ENCODE measurements around the gene CLDN9. TPM values are rescaled to one million over a fixed set of nuclear protein-coding genes. Genes with fewer than 3 reads are reported as not detected.

CLDN9 gene
- total and polyA plus RNA-seq, 2 donors (not counting 1 experiment from before 2014, with no cell fraction given): 0.04 TPM; not detected in 1

GRCh38 chr16:2975161-2975795 is 37.4 kb upstream of the CLDN9 start:
- Mint-ChIP-seq H3K4me3 (no peak overlapping the region), H3K27ac (no peak overlapping the region), H3K9me3 (ENCODE audit: insufficient read depth) (no peaks in the 10 kb centered on the region), H3K4me1 (peaks cover 2% of the 10 kb centered on the region), H3K27me3 (peaks cover 4% of the 10 kb centered on the region)
- H3K27ac ChIP-seq (ENCODE audit: low read length in 2 of 2): no peak overlapping the region
- H3K79me2 ChIP-seq (ENCODE audit: control insufficient read depth, insufficient read depth, low read length): peaks cover 6% of the 10 kb centered on the region
- ATAC-seq (ENCODE audit: low read depth) (no peak), DNase-seq (no peak)
- H3K9me3 ChIP-seq (ENCODE audit: control extremely low read depth in 1 of 3, control insufficient read depth in 2 of 3, insufficient read depth in 1 of 3, low read length in 2 of 3): no peaks in the 10 kb centered on the region
- peaks cover 5% of the 10 kb centered on the region for H4K20me1 ChIP-seq (ENCODE audit: control insufficient read depth, insufficient read depth, low read length, poor library complexity, severe bottlenecking)
- no peak overlapping the region for H2AFZ ChIP-seq (ENCODE audit: insufficient read depth, low read depth, low read length, poor library complexity, severe bottlenecking)
- no peak overlapping the region for H3K9ac ChIP-seq (ENCODE audit: low read length)
- H3K4me1 ChIP-seq (ENCODE audit: control insufficient read depth in 2 of 2, insufficient read depth in 2 of 2, low read length in 2 of 2): peaks cover 9 to 10% of the 10 kb centered on the region in 2 donors
- no peak overlapping the region for H3K4me2 ChIP-seq (replicated peaks; ENCODE audit: low read depth, low read length, poor library complexity, severe bottlenecking)
- TF ChIP-seq EZH2 (IDR thresholded peaks at IDR 0.05; ENCODE audit: borderline replicate concordance, insufficient read depth, low read depth, low read length, poor library complexity, severe bottlenecking): no peak
- ChIA-PET CTCF (interaction anchor here (0.9 kb wide), 1 partner anchor 10 kb away, joined by 4 read pairs; no protein-coding TSS in a partner anchor), POLR2A (no interaction called here)
- no peak overlapping the region for H3K4me3 ChIP-seq (ENCODE audit: control extremely low read depth in 1 of 5, extremely low read depth in 1 of 5, insufficient read depth in 1 of 5, low read depth in 2 of 5, low read length in 4 of 5)
- 96% methylated on average over 28 of the region's 28 CpGs for WGBS (ENCODE audit: insufficient coverage)
- no peaks in the 10 kb centered on the region for H3K36me3 ChIP-seq (replicated peaks in 1 of 2; ENCODE audit: control extremely low read depth in 1 of 2, control insufficient read depth in 1 of 2, extremely low read depth in 1 of 2, insufficient read depth in 2 of 2, low read length in 1 of 2)
- H3K27me3 ChIP-seq (replicated peaks in 1 of 4; ENCODE audit: control extremely low read depth in 1 of 4, control insufficient read depth in 3 of 4, insufficient read depth in 4 of 4, low read length in 3 of 4): peaks cover 0 to 15% (median 3%) of the 10 kb centered on the region in 4 experiments
- intact Hi-C loops (cut with micrococcal nuclease): no loop called here

GRCh38 chr16:2976201-2976600 is 36.5 kb upstream of the CLDN9 start:
- no peak overlapping the region for H3K27ac Mint-ChIP-seq
- Histone ChIP-seq H4K20me1 (ENCODE audit: control insufficient read depth, insufficient read depth, low read length, poor library complexity, severe bottlenecking) (peaks cover 5% of the 10 kb centered on the region), H3K36me3 (replicated peaks in 1 of 2; ENCODE audit: control extremely low read depth in 1 of 2, control insufficient read depth in 1 of 2, extremely low read depth in 1 of 2, insufficient read depth in 2 of 2, low read length in 1 of 2) (no peaks in the 10 kb centered on the region), H3K9ac (ENCODE audit: low read length) (no peak overlapping the region), H3K27ac (ENCODE audit: low read length in 2 of 2) (no peak overlapping the region), H3K9me3 (ENCODE audit: control extremely low read depth in 1 of 3, control insufficient read depth in 2 of 3, insufficient read depth in 1 of 3, low read length in 2 of 3) (no peaks in the 10 kb centered on the region), H2AFZ (ENCODE audit: insufficient read depth, low read depth, low read length, poor library complexity, severe bottlenecking) (no peak overlapping the region), H3K4me3 (ENCODE audit: control extremely low read depth in 1 of 5, extremely low read depth in 1 of 5, insufficient read depth in 1 of 5, low read depth in 2 of 5, low read length in 4 of 5) (no peak overlapping the region), H3K27me3 (replicated peaks in 1 of 4; ENCODE audit: control extremely low read depth in 1 of 4, control insufficient read depth in 3 of 4, insufficient read depth in 4 of 4, low read length in 3 of 4) (peaks cover 0 to 10% (median 1%) of the 10 kb centered on the region in 4 experiments), H3K4me2 (replicated peaks; ENCODE audit: low read depth, low read length, poor library complexity, severe bottlenecking) (no peak overlapping the region), H3K79me2 (ENCODE audit: control insufficient read depth, insufficient read depth, low read length) (peaks cover 6% of the 10 kb centered on the region), H3K4me1 (ENCODE audit: control insufficient read depth in 2 of 2, insufficient read depth in 2 of 2, low read length in 2 of 2) (peaks cover 10 to 13% of the 10 kb centered on the region in 2 donors)
- H3K27me3 Mint-ChIP-seq: peaks cover 4% of the 10 kb centered on the region
- intact Hi-C loops (cut with micrococcal nuclease): no loop called here
- no peak overlapping the region for H3K4me3 Mint-ChIP-seq
- peaks cover 7% of the 10 kb centered on the region for H3K4me1 Mint-ChIP-seq
- 99% methylated on average over 7 of the region's 7 CpGs for WGBS (ENCODE audit: insufficient coverage)
- ChIA-PET CTCF (interaction anchor here (1.9 kb wide), 1 partner anchor 9 kb away, joined by 5 read pairs; no protein-coding TSS in a partner anchor), POLR2A (interaction anchor here (0.5 kb wide), 1 partner anchor 697 kb away, joined by 3 read pairs; no protein-coding TSS in a partner anchor)
- ATAC-seq (ENCODE audit: low read depth) (no peak), DNase-seq (no peak)
- H3K9me3 Mint-ChIP-seq (ENCODE audit: insufficient read depth): no peaks in the 10 kb centered on the region
- TF ChIP-seq CTCF (IDR thresholded peaks at IDR 0.05) (no peak), EZH2 (IDR thresholded peaks at IDR 0.05; ENCODE audit: borderline replicate concordance, insufficient read depth, low read depth, low read length, poor library complexity, severe bottlenecking) (no peak)
